ENCODE data around the gene SLC7A7. TPM values are rescaled to one million over a fixed set of nuclear protein-coding genes. Genes with fewer than 3 reads are reported as not detected.

The SLC7A7 gene
- total RNA-seq, 6 experiments from 2014 or later, result 6.2 to 11.4 (median 7.3) TPM

- DNase-seq, result no peak
Observed at GRCh38 chr14:22824711-22825359, 9.6 kb upstream of the SLC7A7 start.

GRCh38 chr14:22822571-22823098, 7.4 kb upstream of the SLC7A7 start:
- intact Hi-C loops (cut with DNase I), result no loop called here
- Histone ChIP-seq H3K4me1 (peaks cover 0 to 13% (median 0%) of the 10 kb centered on the region in 4 donors), H3K9me3 (no peaks in the 10 kb centered on the region), H3K27ac (peak overlapping the region in 2 of 3 donors; percentile 40 to 58), H3K4me3 (peak overlapping the region; percentile 28 to 35 (median 35)), H3K36me3 (no peaks in the 10 kb centered on the region), H3K27me3 (no peaks in the 10 kb centered on the region)
- peak; percentile 71 to 78 (median 75) for DNase-seq
- 2% methylated on average over 31 of the region's 34 CpGs for WGBS (ENCODE audit: insufficient coverage, low coverage, low lambda C conversion rate, missing lambda C conversion rate)
- peak; percentile 71 to 86 (median 81) for ATAC-seq
- TF ChIP-seq POLR2A (IDR thresholded peaks at IDR 0.05) (no peak), CTCF (IDR thresholded peaks at IDR 0.05) (peak; percentile 77 to 85 (median 82))

More at GRCh38 chr14:22824711-22825359, 9.6 kb upstream of the SLC7A7 start:
- Histone ChIP-seq H3K27me3 (no peaks in the 10 kb centered on the region), H3K27ac (no peak overlapping the region), H3K4me1 (peaks cover 0 to 13% (median 0%) of the 10 kb centered on the region in 4 donors), H3K9me3 (no peaks in the 10 kb centered on the region), H3K36me3 (no peaks in the 10 kb centered on the region), H3K4me3 (no peak overlapping the region)
- intact Hi-C loops (cut with DNase I), result no loop called here
- TF ChIP-seq POLR2A (IDR thresholded peaks at IDR 0.05) (no peak), CTCF (IDR thresholded peaks at IDR 0.05) (no peak)
- peak in 1 of 4 donors; percentile 28 for ATAC-seq
- 37% methylated on average over 7 of the region's 8 CpGs for WGBS (ENCODE audit: insufficient coverage, low coverage, low lambda C conversion rate, missing lambda C conversion rate)

GRCh38 chr14:22822016-22822570, 6.9 kb upstream of the SLC7A7 start:
- no peaks in the 10 kb centered on the region for H3K27me3 ChIP-seq
- peaks cover 0 to 13% (median 0%) of the 10 kb centered on the region in 4 donors for H3K4me1 ChIP-seq
- ATAC-seq (no peak), DNase-seq (no peak)
- H3K4me3 ChIP-seq, result peak overlapping the region; percentile 28 to 35 (median 35)
- intact Hi-C loops (cut with DNase I), result no loop called here
- peak overlapping the region in 2 of 3 donors; percentile 40 to 58 for H3K27ac ChIP-seq
- 74% methylated on average over 15 of the region's 32 CpGs for WGBS (ENCODE audit: insufficient coverage, low coverage, low lambda C conversion rate, missing lambda C conversion rate)
- H3K36me3 ChIP-seq, result no peaks in the 10 kb centered on the region
- TF ChIP-seq POLR2A (IDR thresholded peaks at IDR 0.05), result no peak
- no peak for TF ChIP-seq CTCF (IDR thresholded peaks at IDR 0.05)
- H3K9me3 ChIP-seq, result no peaks in the 10 kb centered on the region

- Histone ChIP-seq H3K9me3 (no peaks in the 10 kb centered on the region), H3K27ac (no peak overlapping the region), H3K36me3 (no peaks in the 10 kb centered on the region), H3K4me3 (no peak overlapping the region), H3K27me3 (no peaks in the 10 kb centered on the region), H3K4me1 (peaks cover 0 to 13% (median 0%) of the 10 kb centered on the region in 4 donors)
- intact Hi-C loops (cut with DNase I), result no loop called here
- ATAC-seq (no peak), DNase-seq (no peak)
- WGBS (ENCODE audit: insufficient coverage, low coverage, low lambda C conversion rate, missing lambda C conversion rate), result 76% methylated on average over 15 of the region's 24 CpGs
- TF ChIP-seq POLR2A (IDR thresholded peaks at IDR 0.05) (no peak), CTCF (IDR thresholded peaks at IDR 0.05) (no peak)
Observed at GRCh38 chr14:22821193-22822015, 6.2 kb upstream of the SLC7A7 start.

Data from right lobe of liver (tissue), 6 donors.